Measurements from ENCODE around the gene ITFG1.

Gene ITFG1

DNA sequence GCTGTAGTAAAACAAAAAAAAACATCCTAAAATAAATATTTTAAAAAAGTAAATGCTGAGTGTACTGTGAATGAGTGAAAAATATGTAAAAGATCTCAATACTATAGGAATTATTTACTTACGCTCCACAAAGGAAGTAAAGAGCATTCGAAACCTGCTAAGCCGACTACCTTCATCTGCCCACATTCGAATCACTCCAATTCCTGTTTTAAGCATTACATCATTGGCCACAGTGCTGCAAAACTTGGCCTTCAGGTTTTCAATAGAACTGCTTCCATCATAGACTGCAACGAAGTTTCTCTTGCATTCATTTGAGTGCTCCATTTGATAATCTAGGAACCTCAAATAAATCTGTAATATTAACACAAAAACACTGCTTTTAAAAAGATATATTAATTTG, 351.5 kb downstream of the ITFG1 start:
- TF ChIP-seq, protein P1, sequence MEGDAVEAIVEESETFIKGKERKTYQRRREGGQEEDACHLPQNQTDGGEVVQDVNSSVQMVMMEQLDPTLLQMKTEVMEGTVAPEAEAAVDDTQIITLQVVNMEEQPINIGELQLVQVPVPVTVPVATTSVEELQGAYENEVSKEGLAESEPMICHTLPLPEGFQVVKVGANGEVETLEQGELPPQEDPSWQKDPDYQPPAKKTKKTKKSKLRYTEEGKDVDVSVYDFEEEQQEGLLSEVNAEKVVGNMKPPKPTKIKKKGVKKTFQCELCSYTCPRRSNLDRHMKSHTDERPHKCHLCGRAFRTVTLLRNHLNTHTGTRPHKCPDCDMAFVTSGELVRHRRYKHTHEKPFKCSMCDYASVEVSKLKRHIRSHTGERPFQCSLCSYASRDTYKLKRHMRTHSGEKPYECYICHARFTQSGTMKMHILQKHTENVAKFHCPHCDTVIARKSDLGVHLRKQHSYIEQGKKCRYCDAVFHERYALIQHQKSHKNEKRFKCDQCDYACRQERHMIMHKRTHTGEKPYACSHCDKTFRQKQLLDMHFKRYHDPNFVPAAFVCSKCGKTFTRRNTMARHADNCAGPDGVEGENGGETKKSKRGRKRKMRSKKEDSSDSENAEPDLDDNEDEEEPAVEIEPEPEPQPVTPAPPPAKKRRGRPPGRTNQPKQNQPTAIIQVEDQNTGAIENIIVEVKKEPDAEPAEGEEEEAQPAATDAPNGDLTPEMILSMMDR (IDR thresholded peaks at IDR 0.05; ENCODE audit: low read depth, low read length, missing control alignments) = no peak
- DNase-seq (ENCODE audit: low read depth) = no peak
- H3K4me3 ChIP-seq (ENCODE audit: low read depth, low read length) = no peak overlapping the region
- in situ Hi-C loops (cut with HindIII; ENCODE audit: low sequenced_read_pairs) = no loop called here

Data from astrocyte of the cerebellum (primary cell).